PC-3 (cell line): Measurements from ENCODE around the gene NAV2. TPM values are rescaled to one million over a fixed set of nuclear protein-coding genes. Genes with fewer than 3 reads are reported as not detected.

Experiments
- ATAC-seq: fragments of 200-7000 bp; cut with Tn5 transposase; 2 replicates; pipeline ENCODE4 v1.9.1; 2020; ENCODE audit warnings: mild to moderate bottlenecking, moderate library complexity
- BruUV-seq: library from RNA; stranded (reverse); fragments of 400-500 nt; replicated peaks from 2 replicates; lab custom pipeline; 2021; lab: Mats Ljungman, UMichigan
- CTCF ChIA-PET: fragments of 300-600 bp; sonication (Branson Sonifier 250); formaldehyde crosslinking; loops from one replicate; lab custom pipeline; 2022; ENCODE audit warnings: antibody characterized with exemption; lab: Charles Lee
- POLR2A ChIA-PET: fragments of 300-600 bp; sonication (Branson Sonifier 250); formaldehyde crosslinking; loops from one replicate; lab custom pipeline; 2022; ENCODE audit warnings: antibody characterized with exemption; ENCODE audit not compliant: unreplicated experiment; lab: Charles Lee
- DNase-seq: peaks from one replicate; pipeline ENCODE4 v3.0.0-alpha.2; 2015
- H2AFZ ChIP-seq: fragments of 300-600 bp; sonication (generic); 2 replicates; pipeline ENCODE4 v1.6.0; 2016; ENCODE audit warnings: antibody characterized with exemption, low read length
- H3F3A ChIP-seq: fragments of 300-600 bp; sonication (generic); one replicate; pipeline ENCODE4 v1.6.0; 2017; ENCODE audit warnings: antibody characterized with exemption, low read length, control low read depth, mild to moderate bottlenecking; ENCODE audit not compliant: unreplicated experiment
- H3K27ac ChIP-seq: fragments of 300-600 bp; sonication (generic); 2 replicates; pipeline ENCODE4 v1.5.1; 2016; ENCODE audit warnings: mild to moderate bottlenecking, low read length
- H3K27me3 ChIP-seq: fragments of 300-600 bp; sonication (generic); 2 replicates; pipeline ENCODE4 v1.6.1; 2016; ENCODE audit warnings: low read length, mixed read lengths
- H3K36me3 ChIP-seq: fragments of 300-600 bp; sonication (generic); 2 replicates; pipeline ENCODE4 v1.6.1; 2016; ENCODE audit warnings: low read depth, mixed run types, low read length, mixed read lengths
- H3K4me1 ChIP-seq: fragments of 300-600 bp; sonication (generic); 2 replicates; pipeline ENCODE4 v1.5.1; 2016; ENCODE audit warnings: low read length; ENCODE audit not compliant: insufficient read depth
- H3K4me2 ChIP-seq: fragments of 300-600 bp; sonication (generic); 2 replicates; pipeline ENCODE4 v1.6.0; 2016; ENCODE audit warnings: low read length
- H3K4me3 ChIP-seq: fragments of 300-600 bp; sonication (generic); 2 replicates; pipeline ENCODE4 v1.5.1; 2016; ENCODE audit warnings: mild to moderate bottlenecking, low read length, mixed read lengths
- H3K79me2 ChIP-seq: fragments of 300-600 bp; sonication (generic); 2 replicates; pipeline ENCODE4 v1.6.1; 2017; ENCODE audit warnings: low read length, mixed read lengths
- H3K9ac ChIP-seq: fragments of 300-600 bp; sonication (generic); 2 replicates; pipeline ENCODE4 v1.6.0; 2016; ENCODE audit warnings: mild to moderate bottlenecking, low read length
- H3K9me2 ChIP-seq: fragments of 300-600 bp; sonication (generic); replicated peaks from 2 replicates; pipeline ENCODE4 v1.6.1; 2016; ENCODE audit warnings: mixed run types, low read length, mixed read lengths
- H3K9me3 ChIP-seq: fragments of 300-600 bp; sonication (generic); 2 replicates; pipeline ENCODE4 v1.6.1; 2016; ENCODE audit warnings: low read length, mixed read lengths
- H4K20me1 ChIP-seq: fragments of 300-600 bp; sonication (generic); 2 replicates; pipeline ENCODE4 v1.6.1; 2016; ENCODE audit warnings: low read length, mixed read lengths
- EZH2 ChIP-seq: fragments of 300-600 bp; sonication (generic); IDR thresholded peaks from one replicate; pipeline ENCODE4 v1.6.1; 2017; ENCODE audit warnings: antibody characterized with exemption, mild to moderate bottlenecking, low read length; ENCODE audit not compliant: unreplicated experiment
- EZH2phosphoT487 ChIP-seq: fragments of 300-600 bp; sonication (generic); IDR thresholded peaks from 2 replicates; pipeline ENCODE4 v1.6.1; 2018; ENCODE audit warnings: mild to moderate bottlenecking, antibody characterized with exemption, low read length, borderline replicate concordance
- intact Hi-C: fragments of 100-400 bp; cut with micrococcal nuclease; formaldehyde crosslinking; loops from 2 replicates; pipeline ENCODE4 v1.9.0; 2023
- total RNA-seq: library from RNA; depleted of rRNA; stranded (reverse); fragments of >200 nt; gene quantifications from 2 replicates; pipeline ENCODE4 v1.2.3, GENCODE V29; 2014
- TF ChIP-seq, protein P1 (sequence below): fragments of 300-600 bp; sonication (generic); conservative IDR thresholded peaks from 2 replicates; pipeline ENCODE4 v1.5.1; 2017; ENCODE audit warnings: antibody characterized with exemption, low read depth, mild to moderate bottlenecking, low read length

Gene NAV2
- total RNA-seq, 1 experiment from 2014 or later = 10.4 TPM

GRCh38 chr11:19961225-19961624 lies 248.6 kb downstream of the NAV2 start:
- no TSS peak for BruUV-seq
- TF ChIP-seq, protein P1, sequence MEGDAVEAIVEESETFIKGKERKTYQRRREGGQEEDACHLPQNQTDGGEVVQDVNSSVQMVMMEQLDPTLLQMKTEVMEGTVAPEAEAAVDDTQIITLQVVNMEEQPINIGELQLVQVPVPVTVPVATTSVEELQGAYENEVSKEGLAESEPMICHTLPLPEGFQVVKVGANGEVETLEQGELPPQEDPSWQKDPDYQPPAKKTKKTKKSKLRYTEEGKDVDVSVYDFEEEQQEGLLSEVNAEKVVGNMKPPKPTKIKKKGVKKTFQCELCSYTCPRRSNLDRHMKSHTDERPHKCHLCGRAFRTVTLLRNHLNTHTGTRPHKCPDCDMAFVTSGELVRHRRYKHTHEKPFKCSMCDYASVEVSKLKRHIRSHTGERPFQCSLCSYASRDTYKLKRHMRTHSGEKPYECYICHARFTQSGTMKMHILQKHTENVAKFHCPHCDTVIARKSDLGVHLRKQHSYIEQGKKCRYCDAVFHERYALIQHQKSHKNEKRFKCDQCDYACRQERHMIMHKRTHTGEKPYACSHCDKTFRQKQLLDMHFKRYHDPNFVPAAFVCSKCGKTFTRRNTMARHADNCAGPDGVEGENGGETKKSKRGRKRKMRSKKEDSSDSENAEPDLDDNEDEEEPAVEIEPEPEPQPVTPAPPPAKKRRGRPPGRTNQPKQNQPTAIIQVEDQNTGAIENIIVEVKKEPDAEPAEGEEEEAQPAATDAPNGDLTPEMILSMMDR = no peak
- TF ChIP-seq EZH2 (no peak), EZH2phosphoT487 (no peak)
- no peak overlapping the region for H2AFZ ChIP-seq
- H4K20me1 ChIP-seq = no peaks in the 10 kb centered on the region
- no peaks in the 10 kb centered on the region; the same call in 1 of the 2 replicates for H3K36me3 ChIP-seq
- no peaks in the 10 kb centered on the region for H3K9me3 ChIP-seq
- no peaks in the 10 kb centered on the region for H3K4me1 ChIP-seq
- H3K4me2 ChIP-seq = no peak overlapping the region
- ChIA-PET POLR2A (no interaction called here), CTCF (interaction anchor here (0.6 kb wide), 1 partner anchor 58 kb away, joined by 3 read pairs; no protein-coding TSS in a partner anchor)
- H3F3A ChIP-seq = no peaks in the 10 kb centered on the region
- no peak for ATAC-seq
- no peaks in the 10 kb centered on the region for H3K79me2 ChIP-seq
- H3K4me3 ChIP-seq = no peak overlapping the region
- no peak overlapping the region for H3K9ac ChIP-seq
- DNase-seq = no peak
- intact Hi-C loops = no loop called here
- no peak overlapping the region for H3K27ac ChIP-seq
- H3K9me2 ChIP-seq = no peaks in the 10 kb centered on the region
- H3K27me3 ChIP-seq = no peaks in the 10 kb centered on the region

DNA sequence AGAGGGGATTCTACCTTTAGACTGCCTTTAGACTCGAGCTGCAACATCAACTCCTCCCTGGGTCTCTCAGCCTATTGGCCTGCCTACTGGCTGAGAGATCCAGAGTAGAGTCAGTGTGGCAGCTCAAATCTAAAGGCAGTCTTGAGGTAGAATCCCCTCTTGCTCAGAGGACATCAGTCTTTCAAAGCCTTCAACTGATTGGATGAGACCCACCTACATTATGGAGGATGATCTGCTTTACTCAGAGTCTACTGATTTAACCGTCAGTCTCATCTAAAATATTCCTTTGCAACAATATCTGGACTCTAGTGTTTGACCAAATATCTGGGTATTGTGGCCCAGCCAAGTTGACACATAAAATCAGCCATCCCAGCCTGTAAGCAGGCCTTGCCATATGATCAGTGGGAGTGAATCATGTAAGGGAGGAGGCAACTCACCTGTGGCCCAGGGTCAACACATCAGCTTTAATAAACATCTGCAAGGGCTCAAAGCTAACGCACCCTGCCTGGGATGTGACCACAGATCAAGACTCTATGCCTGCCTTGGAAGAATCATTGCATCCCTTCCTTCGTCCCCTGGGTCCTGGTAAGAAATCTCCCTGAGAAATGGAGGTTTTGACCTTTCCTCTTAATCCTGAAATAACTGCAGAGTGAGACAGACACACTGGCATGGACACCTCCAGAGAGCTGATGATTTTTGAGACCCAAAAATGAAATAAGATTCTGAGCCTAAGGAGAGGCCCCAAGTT lies 249.6 kb downstream of the NAV2 start:
- POLR2A ChIA-PET = no interaction called here
- no peak overlapping the region for H3K27ac ChIP-seq

GRCh38 chr11:19962801-19963175 lies 250.2 kb downstream of the NAV2 start:
- DNase-seq = no peak

More for the DNA sequence above, 249.6 kb downstream of the NAV2 start:
- CTCF ChIA-PET = interaction anchor here (0.5 kb wide), 1 partner anchor 68 kb away, joined by 3 read pairs; no protein-coding TSS in a partner anchor
- H3K4me1 ChIP-seq = no peaks in the 10 kb centered on the region
- H4K20me1 ChIP-seq = no peaks in the 10 kb centered on the region
- H3F3A ChIP-seq = no peaks in the 10 kb centered on the region
- no TSS peak for BruUV-seq
- DNase-seq (no peak), ATAC-seq (no peak)
- H3K79me2 ChIP-seq = no peaks in the 10 kb centered on the region
- intact Hi-C loops = no loop called here
- no peak overlapping the region for H3K4me2 ChIP-seq
- H3K9me3 ChIP-seq = no peaks in the 10 kb centered on the region
- H3K36me3 ChIP-seq = no peaks in the 10 kb centered on the region
- H2AFZ ChIP-seq = no peak overlapping the region
- H3K9ac ChIP-seq = no peak overlapping the region
- no peaks in the 10 kb centered on the region for H3K9me2 ChIP-seq
- TF ChIP-seq EZH2phosphoT487 = no peak
- H3K4me3 ChIP-seq = no peak overlapping the region
- H3K27me3 ChIP-seq = no peaks in the 10 kb centered on the region

More at GRCh38 chr11:19962801-19963175, 250.2 kb downstream of the NAV2 start:
- no peaks in the 10 kb centered on the region for H3K9me2 ChIP-seq
- no peak overlapping the region for H3K9ac ChIP-seq
- intact Hi-C loops = no loop called here
- no peaks in the 10 kb centered on the region for H3K27me3 ChIP-seq
- ChIA-PET CTCF (interaction anchor here (0.5 kb wide), 1 partner anchor 68 kb away, joined by 3 read pairs; no protein-coding TSS in a partner anchor), POLR2A (no interaction called here)
- H3K4me2 ChIP-seq = no peak overlapping the region
- H3K4me3 ChIP-seq = no peak overlapping the region
- TF ChIP-seq, protein P1 = no peak
- TF ChIP-seq EZH2phosphoT487 (no peak), EZH2 (no peak)
- no TSS peak for BruUV-seq
- H3K36me3 ChIP-seq = no peaks in the 10 kb centered on the region
- H3K27ac ChIP-seq = no peak overlapping the region
- H3F3A ChIP-seq = no peaks in the 10 kb centered on the region
- peaks cover 4% of the 10 kb centered on the region; the same call in 1 of the 2 replicates for H3K4me1 ChIP-seq
- no peaks in the 10 kb centered on the region for H3K79me2 ChIP-seq
- H2AFZ ChIP-seq = no peak overlapping the region
- no peaks in the 10 kb centered on the region for H3K9me3 ChIP-seq
- H4K20me1 ChIP-seq = no peaks in the 10 kb centered on the region
- ATAC-seq = no peak
